HG02938 (cell line): ENCODE measurements around the gene CTCF.

Experiments
- ATAC-seq: cut with Tn5 transposase; IDR thresholded peaks from one replicate; pipeline ENCODE4 v1.9.1; 2021; ENCODE audit warnings: mild to moderate bottlenecking, moderate library complexity; ENCODE audit not compliant: unreplicated experiment

The CTCF gene

DNA sequence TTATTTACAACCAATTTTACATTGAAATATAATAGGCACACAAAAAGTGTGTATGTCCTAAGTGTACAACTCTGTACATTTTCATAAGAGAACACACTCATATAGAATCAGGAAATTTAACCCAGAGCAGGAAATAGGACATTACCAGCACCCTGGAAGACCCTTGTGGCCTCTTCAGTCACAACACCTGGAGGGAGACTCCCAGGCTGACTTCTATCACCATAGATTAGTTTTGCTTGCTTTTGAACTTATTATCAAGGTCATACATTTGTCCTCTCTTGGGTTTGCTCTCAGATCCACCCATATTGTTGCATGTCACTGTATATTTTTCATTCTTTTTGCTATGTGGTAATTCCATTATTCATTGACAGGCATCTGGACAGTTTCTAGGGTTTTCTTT is 27.9 kb upstream of the CTCF start:
- ATAC-seq: no peak

- ATAC-seq: no peak
Observed at GRCh38 chr16:67535201-67535600, 27.1 kb upstream of the CTCF start.

DNA sequence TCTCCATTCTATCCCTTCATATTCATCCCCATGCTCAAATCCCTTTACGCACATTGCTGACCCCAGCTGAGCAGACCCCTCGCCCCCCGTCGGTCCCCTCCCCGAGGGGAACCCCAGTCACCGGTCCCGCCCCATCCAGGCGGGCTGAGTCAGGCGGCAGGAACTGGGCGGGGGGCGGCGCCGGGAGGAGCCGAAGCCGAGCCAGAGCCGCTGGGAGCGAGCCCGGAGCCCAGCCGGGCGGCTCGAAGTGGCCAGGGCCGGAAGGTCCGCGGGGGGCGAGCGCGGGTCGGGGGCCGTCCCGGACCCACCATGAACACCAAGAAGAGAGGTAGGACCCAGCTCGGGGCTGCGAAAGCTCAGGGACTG is 25.1 kb upstream of the CTCF start:
- no peak for ATAC-seq

DNA sequence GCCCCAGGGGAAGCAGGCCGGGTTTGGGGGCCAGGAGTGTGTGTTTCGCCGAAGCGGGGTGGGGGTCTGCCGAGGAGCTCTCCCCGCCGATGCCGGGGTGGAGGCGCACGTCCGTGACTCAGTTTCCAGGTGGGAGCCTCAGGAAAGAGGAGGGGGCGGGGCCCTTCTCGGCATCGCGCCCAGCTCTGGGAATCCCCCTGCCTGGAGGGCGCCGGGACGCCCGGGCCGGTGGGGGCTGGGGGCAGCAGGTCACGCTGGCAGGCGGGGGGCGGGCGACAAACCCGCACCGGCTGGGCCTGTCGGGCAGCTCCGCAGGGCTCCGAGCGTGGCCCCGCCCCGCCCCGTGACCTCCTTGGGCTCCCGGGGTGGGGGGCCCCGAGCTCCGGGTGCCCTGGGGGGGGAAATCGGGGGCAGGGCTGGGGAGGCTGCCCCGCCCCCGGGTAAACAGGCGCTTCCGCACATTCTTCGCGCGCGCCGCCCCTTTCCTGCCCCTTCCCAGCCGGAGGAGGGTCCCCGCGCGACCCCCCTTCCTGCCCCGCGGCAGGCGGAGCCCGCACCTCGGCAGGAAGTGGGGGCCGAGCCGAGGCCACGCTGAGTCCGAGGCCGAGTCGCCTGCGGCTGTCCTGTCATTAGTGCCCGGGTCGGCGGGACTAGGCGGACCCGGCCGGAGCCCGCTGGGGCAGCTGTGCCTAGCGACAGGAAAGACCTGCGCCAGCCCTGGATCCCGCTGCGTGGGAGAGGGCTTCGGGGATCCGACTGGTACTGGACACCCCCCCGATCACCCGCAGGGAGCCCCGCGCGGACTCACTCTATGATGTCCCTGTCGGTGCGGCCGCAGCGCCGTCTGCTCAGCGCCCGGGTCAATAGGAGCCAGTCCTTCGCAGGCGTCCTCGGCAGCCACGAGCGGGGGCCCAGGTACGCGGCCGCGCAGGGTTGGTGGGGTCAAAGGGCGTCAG is 24.4 kb upstream of the CTCF start:
- no peak for ATAC-seq

GRCh38 chr16:67538666-67539101 is 23.6 kb upstream of the CTCF start:
- no peak for ATAC-seq

GRCh38 chr16:67539271-67539670 is 23.1 kb upstream of the CTCF start:
- ATAC-seq: no peak

- no peak for ATAC-seq
Observed at GRCh38 chr16:67539691-67540635, 22.4 kb upstream of the CTCF start.

DNA sequence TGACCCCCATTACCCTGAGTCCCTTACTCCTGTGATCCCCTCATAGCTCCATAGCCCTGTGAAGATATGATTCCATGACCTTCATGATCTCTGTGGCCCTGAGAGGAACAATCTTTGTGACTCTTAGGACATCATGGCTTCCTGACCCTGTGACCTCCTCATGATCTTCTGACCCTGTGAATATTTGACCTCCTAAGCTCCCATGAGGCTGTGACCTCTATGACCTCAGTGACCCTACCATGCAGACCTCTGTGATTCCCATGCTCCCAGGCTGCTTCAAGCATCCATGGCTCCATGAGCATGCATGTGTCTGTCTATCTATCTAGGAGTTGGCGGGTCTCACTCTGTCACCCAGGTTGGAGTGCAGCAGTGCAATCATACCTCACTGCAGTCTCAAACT is 21.6 kb upstream of the CTCF start:
- no peak for ATAC-seq

- no peak for ATAC-seq
Observed at GRCh38 chr16:67541391-67542263, 20.7 kb upstream of the CTCF start.

GRCh38 chr16:67542464-67542863 is 19.9 kb upstream of the CTCF start:
- no peak for ATAC-seq

GRCh38 chr16:67543036-67543435 is 19.3 kb upstream of the CTCF start:
- ATAC-seq: no peak

GRCh38 chr16:67543582-67543981 is 18.7 kb upstream of the CTCF start:
- ATAC-seq: no peak

DNA sequence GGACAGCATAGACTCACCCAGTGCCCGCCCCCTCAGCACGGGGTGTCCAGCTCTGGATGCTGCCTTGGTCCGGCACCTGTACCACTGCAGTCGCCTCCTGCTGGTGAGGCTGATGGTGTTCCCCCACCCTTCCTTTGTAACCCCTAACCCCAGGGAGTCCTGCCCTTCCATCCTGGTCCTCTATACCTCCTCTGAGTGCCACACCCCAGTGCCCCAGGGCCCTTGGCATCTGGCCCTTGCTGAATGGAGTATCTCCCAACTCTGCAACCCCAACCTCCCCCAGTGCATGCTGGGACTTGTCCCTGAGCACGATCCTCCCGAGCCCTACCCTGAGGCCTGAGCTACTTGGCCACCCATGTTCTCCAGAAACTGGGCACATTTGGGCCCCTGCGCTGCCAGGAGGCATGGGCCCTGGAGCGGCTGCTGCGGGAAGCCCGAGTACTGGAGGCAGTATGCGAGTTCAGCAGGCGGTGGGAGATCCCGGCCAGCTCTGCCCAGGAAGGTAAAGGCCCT is 17.9 kb upstream of the CTCF start:
- ATAC-seq: no peak

- ATAC-seq: no peak
Observed at GRCh38 chr16:67544844-67545664, 17.3 kb upstream of the CTCF start.

DNA sequence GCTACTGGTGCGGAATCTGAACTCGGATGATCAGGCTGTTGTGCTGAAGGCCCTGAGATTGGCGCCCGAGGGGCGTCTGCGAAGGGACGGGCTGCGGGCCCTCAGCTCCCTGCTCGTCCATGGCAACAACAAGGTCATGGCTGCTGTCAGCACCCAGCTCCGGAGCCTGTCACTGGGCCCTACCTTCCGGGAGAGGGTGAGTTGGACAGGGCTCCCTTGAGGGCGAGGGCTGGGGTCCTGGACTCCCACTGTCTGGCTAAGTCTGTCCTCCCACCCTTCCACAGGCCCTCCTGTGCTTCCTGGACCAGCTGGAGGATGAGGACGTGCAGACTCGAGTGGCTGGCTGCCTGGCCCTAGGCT is 16.7 kb upstream of the CTCF start:
- ATAC-seq: no peak

- no peak for ATAC-seq
Observed at GRCh38 chr16:67546091-67546501, 16.2 kb upstream of the CTCF start.

DNA sequence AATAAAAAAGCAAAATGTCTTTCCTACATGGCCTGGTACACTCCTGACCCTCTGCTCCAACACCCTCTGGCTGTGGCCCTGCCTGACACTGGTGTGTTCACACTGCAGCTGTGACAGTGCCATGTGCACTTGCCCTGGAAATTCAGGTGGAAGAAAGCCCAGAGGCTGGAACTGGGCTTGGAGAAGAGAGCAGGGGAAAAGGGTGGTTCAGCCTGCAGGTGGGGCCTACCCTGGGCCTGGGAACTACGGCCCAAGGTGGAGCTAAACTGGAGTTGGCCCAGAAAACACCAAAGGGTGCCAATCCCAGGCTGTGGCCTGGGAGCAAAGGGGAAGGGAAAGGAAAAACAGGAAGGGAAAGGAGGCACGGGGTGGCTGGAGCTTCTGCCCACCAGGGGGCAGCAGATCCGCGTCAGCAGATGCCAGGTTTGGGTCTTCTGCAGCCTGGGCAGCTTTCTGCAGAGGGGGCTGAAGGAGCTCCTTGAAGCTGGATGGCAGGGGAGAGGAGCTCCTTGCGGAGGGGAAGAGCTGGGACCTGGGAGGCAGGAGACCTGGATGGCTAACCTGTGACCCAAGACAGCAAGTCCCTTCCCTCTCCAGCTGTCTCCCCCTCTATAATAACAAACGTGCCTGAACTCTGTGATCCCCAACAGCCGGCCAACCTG is 15.4 kb upstream of the CTCF start:
- ATAC-seq: no peak

DNA sequence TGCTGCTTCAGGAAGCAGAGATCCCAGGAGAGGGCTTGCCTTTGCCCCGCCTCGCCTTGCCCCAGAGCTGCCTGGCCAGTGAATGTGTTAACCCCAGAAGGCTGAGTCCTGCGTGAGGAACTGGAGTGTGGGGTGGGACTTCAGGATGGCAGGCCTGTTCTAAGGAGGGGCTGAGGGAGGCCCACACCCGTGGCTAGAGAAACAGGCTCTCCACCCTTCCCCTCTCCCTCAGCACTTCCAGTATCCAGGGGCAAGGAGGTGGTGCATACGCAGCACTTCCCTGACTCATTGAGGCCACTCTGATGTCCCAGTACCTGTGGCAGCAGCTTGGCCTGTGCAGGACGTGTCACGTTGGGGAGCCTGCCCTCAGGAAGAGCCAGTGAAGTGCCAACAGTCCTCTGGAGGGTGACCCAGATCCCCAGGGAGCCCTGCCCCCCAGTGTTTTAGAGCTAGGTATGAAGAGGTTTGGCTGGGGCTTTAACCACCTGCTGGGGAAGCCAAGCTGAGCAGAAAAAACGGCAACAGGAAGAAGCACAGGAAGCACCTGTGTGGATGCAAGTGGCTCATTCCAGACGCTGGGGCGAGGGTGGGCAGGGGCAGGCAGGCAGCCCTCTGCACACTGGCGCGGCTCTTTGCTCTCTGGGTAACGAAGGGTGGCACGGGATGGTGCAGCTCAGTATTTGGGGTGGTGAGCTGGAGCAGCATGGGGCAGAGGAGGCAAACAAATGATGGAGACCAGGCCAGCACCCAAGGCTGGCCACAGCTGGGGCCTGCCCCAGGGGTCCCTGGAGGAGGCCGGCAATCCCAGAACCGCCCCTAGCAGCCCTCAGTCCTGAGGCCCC is 14.7 kb upstream of the CTCF start:
- ATAC-seq: no peak
